ENCODE data around the gene UGT1A5.

- TF ChIP-seq TAF1 (IDR thresholded peaks at IDR 0.05; ENCODE audit: low read depth) (no peak), EP300 (IDR thresholded peaks at IDR 0.05; ENCODE audit: borderline replicate concordance) (no peak), ZBTB7A (IDR thresholded peaks at IDR 0.05; ENCODE audit: low read depth) (no peak), CEBPB (IDR thresholded peaks at IDR 0.05) (no peak), RAD21 (IDR thresholded peaks at IDR 0.05; ENCODE audit: low read depth) (no peak), YY1 (IDR thresholded peaks at IDR 0.05; ENCODE audit: low read depth) (no peak), TEAD4 (IDR thresholded peaks at IDR 0.05) (no peak), REST (IDR thresholded peaks at IDR 0.05; ENCODE audit: low read depth) (no peak), FOXM1 (IDR thresholded peaks at IDR 0.05; ENCODE audit: borderline replicate concordance, low read depth) (no peak), NFIC (IDR thresholded peaks at IDR 0.05) (no peak), EGR1 (IDR thresholded peaks at IDR 0.05) (no peak), USF1 (IDR thresholded peaks at IDR 0.05) (no peak)
These were observed 104.7 kb downstream of the UGT1A5 start for GRCh38 chr2:233817361-233817911.

Data from Ishikawa (cell line).